OCI-LY3 (cell line): Measurements from ENCODE around the gene MRAS.

Source experiments
- EZH2phosphoT487 ChIP-seq: fragments of 200-600 bp; shearing (Covaris generic); IDR thresholded peaks from 2 replicates; pipeline ENCODE4 v1.6.1; 2018; ENCODE audit warnings: antibody characterized with exemption, mixed run types, low read depth
- TF ChIP-seq, protein P1 (sequence below): fragments of 200-600, 300-600 bp; sonication (generic); IDR thresholded peaks from 2 replicates; pipeline ENCODE4 v1.5.1; 2014; ENCODE audit warnings: antibody characterized with exemption, low read length, low read depth

- TF ChIP-seq, protein P1, sequence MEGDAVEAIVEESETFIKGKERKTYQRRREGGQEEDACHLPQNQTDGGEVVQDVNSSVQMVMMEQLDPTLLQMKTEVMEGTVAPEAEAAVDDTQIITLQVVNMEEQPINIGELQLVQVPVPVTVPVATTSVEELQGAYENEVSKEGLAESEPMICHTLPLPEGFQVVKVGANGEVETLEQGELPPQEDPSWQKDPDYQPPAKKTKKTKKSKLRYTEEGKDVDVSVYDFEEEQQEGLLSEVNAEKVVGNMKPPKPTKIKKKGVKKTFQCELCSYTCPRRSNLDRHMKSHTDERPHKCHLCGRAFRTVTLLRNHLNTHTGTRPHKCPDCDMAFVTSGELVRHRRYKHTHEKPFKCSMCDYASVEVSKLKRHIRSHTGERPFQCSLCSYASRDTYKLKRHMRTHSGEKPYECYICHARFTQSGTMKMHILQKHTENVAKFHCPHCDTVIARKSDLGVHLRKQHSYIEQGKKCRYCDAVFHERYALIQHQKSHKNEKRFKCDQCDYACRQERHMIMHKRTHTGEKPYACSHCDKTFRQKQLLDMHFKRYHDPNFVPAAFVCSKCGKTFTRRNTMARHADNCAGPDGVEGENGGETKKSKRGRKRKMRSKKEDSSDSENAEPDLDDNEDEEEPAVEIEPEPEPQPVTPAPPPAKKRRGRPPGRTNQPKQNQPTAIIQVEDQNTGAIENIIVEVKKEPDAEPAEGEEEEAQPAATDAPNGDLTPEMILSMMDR: no peak
- TF ChIP-seq EZH2phosphoT487: no peak
Observed at GRCh38 chr3:138367326-138367850, 19.0 kb downstream of the MRAS start.
